HG03469 (cell line): Measurements from ENCODE around the gene KLHL12.

Source experiments
- ATAC-seq: cut with Tn5 transposase; IDR thresholded peaks from one replicate; pipeline ENCODE4 v1.9.1; 2021; ENCODE audit warnings: mild to moderate bottlenecking, moderate library complexity, moderate number of reproducible peaks; ENCODE audit not compliant: unreplicated experiment

KLHL12 gene

GRCh38 chr1:202926581-202927491 lies at the start of gene KLHL12:
Gene KLHL12 (minus strand): TSS chr1:202927234. CDS start chr1:202925162, 2,072 bp downstream.
- peak; percentile 67 for ATAC-seq

- no peak for ATAC-seq
Measured at GRCh38 chr1:202976633-202977032, 49.6 kb upstream of the KLHL12 start.

DNA sequence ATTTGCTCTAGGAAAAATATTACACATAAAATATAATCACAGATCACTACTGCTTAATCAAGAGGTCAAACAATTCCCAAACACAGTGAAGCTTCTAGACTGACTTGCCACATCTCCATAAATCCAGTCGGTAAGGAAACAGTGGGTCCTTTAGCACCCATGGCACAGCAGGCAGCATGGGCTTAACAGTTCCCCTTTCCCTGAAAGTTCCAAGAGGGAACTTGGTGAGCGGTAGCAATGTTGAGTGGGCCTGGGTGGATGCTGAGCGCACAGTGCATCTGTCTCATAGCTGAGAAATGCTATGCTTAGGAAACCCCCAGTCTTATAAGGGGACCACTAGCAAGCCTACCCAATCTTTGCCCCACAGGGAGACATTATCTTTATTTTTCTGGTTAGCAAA lies 47.8 kb upstream of the KLHL12 start:
- ATAC-seq: no peak

DNA sequence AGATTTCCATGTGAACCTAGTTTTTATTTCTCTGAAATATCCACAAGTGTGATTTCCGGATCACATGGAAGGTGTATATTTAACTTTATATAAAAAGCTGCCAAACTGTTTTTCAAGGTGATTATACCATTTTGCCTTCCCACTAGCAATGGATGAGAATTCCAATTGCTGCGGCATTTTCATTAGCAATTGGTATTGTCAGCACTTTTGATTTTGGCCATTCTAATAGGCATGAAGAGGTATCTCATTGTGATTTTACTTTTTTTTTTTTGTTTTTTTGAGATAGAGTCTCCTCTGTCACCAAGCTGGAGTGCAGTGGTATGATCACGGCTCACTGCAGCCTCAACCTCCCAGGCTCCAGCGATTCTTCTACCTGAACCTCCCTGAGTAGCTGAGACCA lies 45.0 kb upstream of the KLHL12 start:
- ATAC-seq: no peak

DNA sequence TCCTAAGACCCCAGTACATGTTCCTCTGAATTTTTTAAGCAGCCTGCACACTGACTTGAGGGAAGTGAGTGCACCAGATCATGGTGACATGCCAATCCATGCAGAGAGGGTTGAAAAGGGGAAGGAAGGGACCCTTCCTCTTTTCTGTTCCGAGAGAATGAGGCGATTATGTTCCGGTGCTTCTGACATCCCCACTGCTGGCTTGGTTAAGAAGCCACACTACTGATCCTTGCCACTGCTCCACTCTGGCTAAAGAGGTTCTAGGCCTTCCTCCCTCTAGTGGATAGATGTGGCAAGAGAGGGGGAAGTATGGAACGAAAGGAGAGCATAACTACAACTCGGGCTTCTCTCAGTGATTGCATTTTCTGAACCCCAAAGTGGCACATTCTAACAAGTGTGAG lies 41.9 kb upstream of the KLHL12 start:
- no peak for ATAC-seq

DNA sequence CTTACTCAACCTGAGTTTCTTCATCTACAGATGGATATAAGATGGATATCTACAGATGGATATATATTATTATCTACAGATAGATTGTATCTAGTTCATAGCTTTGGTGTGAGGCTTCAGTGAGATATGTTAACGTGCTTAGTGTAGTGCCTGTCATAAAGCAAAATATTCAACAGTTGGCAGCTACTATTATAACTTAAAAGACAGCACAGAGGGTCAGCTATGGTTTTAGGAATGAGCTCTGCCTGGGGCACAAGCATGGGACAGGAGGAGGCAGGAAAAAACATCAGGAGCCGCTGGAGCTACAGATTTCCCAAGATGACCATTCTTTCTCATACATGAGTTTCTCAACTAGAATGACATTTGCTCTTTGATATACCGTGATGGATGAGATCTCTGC lies 41.3 kb upstream of the KLHL12 start:
- no peak for ATAC-seq

GRCh38 chr1:202967684-202968281 lies 40.7 kb upstream of the KLHL12 start:
- no peak for ATAC-seq

DNA sequence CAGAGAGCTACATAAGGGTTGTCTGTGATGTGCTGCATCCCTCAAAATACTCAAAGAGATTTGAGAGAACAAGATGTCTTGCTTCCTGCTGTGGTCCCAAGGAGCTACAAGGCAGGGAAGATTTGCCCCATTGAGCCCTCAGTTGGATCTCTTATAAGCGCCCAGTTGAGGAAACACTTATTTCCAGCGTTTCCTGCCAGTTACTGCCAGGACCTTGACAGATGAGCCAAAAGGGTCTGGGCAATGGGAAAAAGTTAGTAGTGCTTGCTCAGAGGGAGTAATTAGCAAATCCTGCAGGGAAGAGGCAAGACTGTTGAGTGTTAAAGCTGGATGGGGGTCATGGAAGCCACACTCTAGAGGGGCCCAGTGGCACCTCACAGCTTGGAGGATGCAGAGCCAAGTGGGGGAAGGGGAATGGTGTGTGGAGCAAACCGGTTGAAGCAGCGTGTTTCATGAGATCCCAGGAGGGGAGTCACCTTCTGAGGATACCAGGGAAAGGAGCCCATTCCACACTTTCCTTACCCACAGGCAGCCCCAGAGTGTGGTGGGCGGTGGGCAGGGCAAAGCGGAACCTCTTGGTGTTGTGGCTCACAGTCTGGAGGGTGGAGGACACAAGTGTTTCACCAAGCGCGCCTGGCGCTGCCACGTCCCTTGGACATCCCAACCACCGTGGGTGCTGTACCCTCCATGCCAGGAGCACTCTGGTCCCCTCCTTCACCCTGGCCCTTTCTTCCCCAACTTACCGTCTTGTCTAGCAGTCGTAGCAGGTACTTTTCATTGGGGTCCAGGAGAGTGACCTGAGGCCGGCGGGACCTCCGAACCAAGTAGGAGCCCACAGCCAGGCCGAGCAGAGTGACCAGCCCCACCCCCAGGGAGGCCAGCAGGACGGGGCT lies 39.2 kb upstream of the KLHL12 start:
- no peak for ATAC-seq

- ATAC-seq: no peak
Measured at GRCh38 chr1:202965422-202965821, 38.4 kb upstream of the KLHL12 start.

- no peak for ATAC-seq
Measured at GRCh38 chr1:202964791-202965410, 37.9 kb upstream of the KLHL12 start.

GRCh38 chr1:202961220-202961880 lies 34.3 kb upstream of the KLHL12 start:
- no peak for ATAC-seq

- ATAC-seq: no peak
Measured at GRCh38 chr1:202959276-202959620, 32.2 kb upstream of the KLHL12 start.

- no peak for ATAC-seq
Measured at GRCh38 chr1:202958544-202959275, 31.7 kb upstream of the KLHL12 start.

GRCh38 chr1:202957733-202958543 lies 30.9 kb upstream of the KLHL12 start, which contains the start of gene ADIPOR1:
Gene ADIPOR1 (minus strand): TSS chr1:202958312. CDS start chr1:202951070, 7,242 bp downstream.
- peak; percentile 64 for ATAC-seq

GRCh38 chr1:202956969-202957368 lies 29.9 kb upstream of the KLHL12 start:
- no peak for ATAC-seq

GRCh38 chr1:202954057-202954745 lies 27.2 kb upstream of the KLHL12 start:
- no peak for ATAC-seq

GRCh38 chr1:202953392-202953791 lies 26.4 kb upstream of the KLHL12 start:
- ATAC-seq: no peak

DNA sequence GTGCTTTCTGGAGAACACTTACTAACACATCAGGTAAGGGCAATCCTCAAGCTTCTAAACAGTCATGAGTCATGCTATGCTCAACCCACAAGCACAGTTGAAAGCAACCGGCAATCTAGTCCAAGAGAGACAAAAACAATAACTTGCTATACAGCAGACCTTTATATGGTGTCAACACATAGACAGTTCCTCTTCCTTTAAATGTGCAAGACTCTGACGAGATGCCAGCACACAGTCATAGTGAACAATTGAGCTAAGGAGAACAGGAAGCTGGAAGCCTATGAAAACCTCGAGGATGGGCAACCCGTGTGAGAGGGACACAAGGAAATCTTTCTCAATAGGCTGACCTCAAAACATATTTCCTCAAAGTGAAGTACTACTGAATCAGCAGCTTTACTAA lies 25.8 kb upstream of the KLHL12 start:
- no peak for ATAC-seq
